ENCODE results near the gene RLF.
A peak's percentile ranks its signal among the peaks of the same experiment; 100 is the strongest.

The RLF gene

GRCh38 chr1:40257313-40257687 lies 96.1 kb downstream of the RLF start:
- Histone ChIP-seq H3K9me3 (ENCODE audit: control insufficient read depth, insufficient read depth, low read length) (no peaks in the 10 kb centered on the region), H3K27me3 (ENCODE audit: control insufficient read depth, insufficient read depth, low read length) (no peaks in the 10 kb centered on the region), H3K4me1 (ENCODE audit: control insufficient read depth, insufficient read depth, low read length) (no peaks in the 10 kb centered on the region), H3K27ac (ENCODE audit: low read length) (no peak overlapping the region), H3K36me3 (ENCODE audit: control insufficient read depth, insufficient read depth, low read length) (peaks cover 9% of the 10 kb centered on the region; the same call in 1 of the 2 replicates), H3K4me3 (ENCODE audit: low read length) (peak overlapping the region; percentile 73)
- WGBS (ENCODE audit: insufficient coverage, insufficient read length) = no CpG with 5 or more reads among the region's 16 CpGs
- peak; percentile 1 for DNase-seq (ENCODE audit: low read depth, low spot score)

GRCh38 chr1:40257688-40258444 lies 96.7 kb downstream of the RLF start, which contains the start of gene ZMPSTE24:
ZMPSTE24 (plus strand) TSS chr1:40258236; CDS start chr1:40258272, 36 bp downstream.
- no CpG with 5 or more reads among the region's 48 CpGs for WGBS (ENCODE audit: insufficient coverage, insufficient read length)

GRCh38 chr1:40258445-40258769 lies 97.2 kb downstream of the RLF start:
- Histone ChIP-seq H3K4me1 (ENCODE audit: control insufficient read depth, insufficient read depth, low read length) (no peaks in the 10 kb centered on the region), H3K27ac (ENCODE audit: low read length) (no peak overlapping the region), H3K4me3 (ENCODE audit: low read length) (peak overlapping the region; percentile 94), H3K27me3 (ENCODE audit: control insufficient read depth, insufficient read depth, low read length) (no peaks in the 10 kb centered on the region), H3K9me3 (ENCODE audit: control insufficient read depth, insufficient read depth, low read length) (no peaks in the 10 kb centered on the region), H3K36me3 (ENCODE audit: control insufficient read depth, insufficient read depth, low read length) (peaks cover 9% of the 10 kb centered on the region; the same call in 1 of the 2 replicates)
- peak; percentile 1 for DNase-seq (ENCODE audit: low read depth, low spot score)
- WGBS (ENCODE audit: insufficient coverage, insufficient read length) = no CpG with 5 or more reads among the region's 10 CpGs

More at GRCh38 chr1:40257688-40258444, 96.7 kb downstream of the RLF start, which contains the start of gene ZMPSTE24:
- no peaks in the 10 kb centered on the region for H3K4me1 ChIP-seq (ENCODE audit: control insufficient read depth, insufficient read depth, low read length)
- no peaks in the 10 kb centered on the region for H3K9me3 ChIP-seq (ENCODE audit: control insufficient read depth, insufficient read depth, low read length)
- peak; percentile 91 for DNase-seq (ENCODE audit: low read depth, low spot score)
- no peak within 1 kb of the TSS for H3K27ac ChIP-seq (ENCODE audit: low read length)
- H3K27me3 ChIP-seq (ENCODE audit: control insufficient read depth, insufficient read depth, low read length) = no peaks in the 10 kb centered on the region
- peak within 1 kb of the TSS; percentile 94 for H3K4me3 ChIP-seq (ENCODE audit: low read length)
- H3K36me3 ChIP-seq (ENCODE audit: control insufficient read depth, insufficient read depth, low read length) = peaks cover 9% of the 10 kb centered on the region; the same call in 1 of the 2 replicates

GRCh38 chr1:40264354-40264781 lies 103.2 kb downstream of the RLF start:
- no peaks in the 10 kb centered on the region for H3K4me1 ChIP-seq (ENCODE audit: control insufficient read depth, insufficient read depth, low read length)
- DNase-seq (ENCODE audit: low read depth, low spot score) = no peak
- no peaks in the 10 kb centered on the region for H3K9me3 ChIP-seq (ENCODE audit: control insufficient read depth, insufficient read depth, low read length)
- H3K4me3 ChIP-seq (ENCODE audit: low read length) = no peak overlapping the region
- H3K27ac ChIP-seq (ENCODE audit: low read length) = no peak overlapping the region
- peaks cover 9% of the 10 kb centered on the region; the same call in 1 of the 2 replicates for H3K36me3 ChIP-seq (ENCODE audit: control insufficient read depth, insufficient read depth, low read length)
- no CpG with 5 or more reads among the region's 3 CpGs for WGBS (ENCODE audit: insufficient coverage, insufficient read length)
- H3K27me3 ChIP-seq (ENCODE audit: control insufficient read depth, insufficient read depth, low read length) = no peaks in the 10 kb centered on the region

- Histone ChIP-seq H3K36me3 (ENCODE audit: control insufficient read depth, insufficient read depth, low read length) (peaks cover 7% of the 10 kb centered on the region; the same call in 1 of the 2 replicates), H3K27ac (ENCODE audit: low read length) (no peak overlapping the region)
These were observed 104.1 kb downstream of the RLF start for GRCh38 chr1:40265298-40265697.

GRCh38 chr1:40265919-40266318 lies 104.7 kb downstream of the RLF start:
- Histone ChIP-seq H3K36me3 (ENCODE audit: control insufficient read depth, insufficient read depth, low read length) (peaks cover 5% of the 10 kb centered on the region; the same call in 1 of the 2 replicates), H3K27ac (ENCODE audit: low read length) (no peak overlapping the region), H3K9me3 (ENCODE audit: control insufficient read depth, insufficient read depth, low read length) (no peaks in the 10 kb centered on the region), H3K4me1 (ENCODE audit: control insufficient read depth, insufficient read depth, low read length) (no peaks in the 10 kb centered on the region), H3K27me3 (ENCODE audit: control insufficient read depth, insufficient read depth, low read length) (no peaks in the 10 kb centered on the region), H3K4me3 (ENCODE audit: low read length) (no peak overlapping the region)
- DNase-seq (ENCODE audit: low read depth, low spot score) = no peak

More at GRCh38 chr1:40265298-40265697, 104.1 kb downstream of the RLF start:
- Histone ChIP-seq H3K4me1 (ENCODE audit: control insufficient read depth, insufficient read depth, low read length) (no peaks in the 10 kb centered on the region), H3K27me3 (ENCODE audit: control insufficient read depth, insufficient read depth, low read length) (no peaks in the 10 kb centered on the region), H3K9me3 (ENCODE audit: control insufficient read depth, insufficient read depth, low read length) (no peaks in the 10 kb centered on the region), H3K4me3 (ENCODE audit: low read length) (no peak overlapping the region)
- no peak for DNase-seq (ENCODE audit: low read depth, low spot score)

- H3K4me1 ChIP-seq (ENCODE audit: control insufficient read depth, insufficient read depth, low read length) = no peaks in the 10 kb centered on the region
- H3K4me3 ChIP-seq (ENCODE audit: low read length) = no peak overlapping the region
- WGBS (ENCODE audit: insufficient coverage, insufficient read length) = no CpG with 5 or more reads among the region's 6 CpGs
- H3K9me3 ChIP-seq (ENCODE audit: control insufficient read depth, insufficient read depth, low read length) = no peaks in the 10 kb centered on the region
- no peaks in the 10 kb centered on the region for H3K27me3 ChIP-seq (ENCODE audit: control insufficient read depth, insufficient read depth, low read length)
- no peak overlapping the region for H3K27ac ChIP-seq (ENCODE audit: low read length)
- H3K36me3 ChIP-seq (ENCODE audit: control insufficient read depth, insufficient read depth, low read length) = no peaks in the 10 kb centered on the region; the same call in 1 of the 2 replicates
- DNase-seq (ENCODE audit: low read depth, low spot score) = no peak
These were observed 105.8 kb downstream of the RLF start for GRCh38 chr1:40266786-40267535.

- Histone ChIP-seq H3K36me3 (ENCODE audit: control insufficient read depth, insufficient read depth, low read length) (no peaks in the 10 kb centered on the region; the same call in 1 of the 2 replicates), H3K27me3 (ENCODE audit: control insufficient read depth, insufficient read depth, low read length) (no peaks in the 10 kb centered on the region), H3K4me1 (ENCODE audit: control insufficient read depth, insufficient read depth, low read length) (no peaks in the 10 kb centered on the region), H3K9me3 (ENCODE audit: control insufficient read depth, insufficient read depth, low read length) (no peaks in the 10 kb centered on the region), H3K4me3 (ENCODE audit: low read length) (no peak overlapping the region), H3K27ac (ENCODE audit: low read length) (no peak overlapping the region)
- no CpG with 5 or more reads among the region's 2 CpGs for WGBS (ENCODE audit: insufficient coverage, insufficient read length)
- DNase-seq (ENCODE audit: low read depth, low spot score) = no peak
These were observed 106.6 kb downstream of the RLF start for GRCh38 chr1:40267767-40268187.

- Histone ChIP-seq H3K27me3 (ENCODE audit: control insufficient read depth, insufficient read depth, low read length) (no peaks in the 10 kb centered on the region), H3K4me3 (ENCODE audit: low read length) (no peak overlapping the region), H3K9me3 (ENCODE audit: control insufficient read depth, insufficient read depth, low read length) (no peaks in the 10 kb centered on the region), H3K27ac (ENCODE audit: low read length) (no peak overlapping the region), H3K4me1 (ENCODE audit: control insufficient read depth, insufficient read depth, low read length) (no peaks in the 10 kb centered on the region), H3K36me3 (ENCODE audit: control insufficient read depth, insufficient read depth, low read length) (no peaks in the 10 kb centered on the region; the same call in 1 of the 2 replicates)
- no peak for DNase-seq (ENCODE audit: low read depth, low spot score)
These were observed 107.0 kb downstream of the RLF start for GRCh38 chr1:40268211-40268610.

GRCh38 chr1:40270152-40270834 lies 109.1 kb downstream of the RLF start:
- H3K27me3 ChIP-seq (ENCODE audit: control insufficient read depth, insufficient read depth, low read length) = no peaks in the 10 kb centered on the region
- no peak for DNase-seq (ENCODE audit: low read depth, low spot score)
- no peaks in the 10 kb centered on the region for H3K9me3 ChIP-seq (ENCODE audit: control insufficient read depth, insufficient read depth, low read length)
- H3K4me1 ChIP-seq (ENCODE audit: control insufficient read depth, insufficient read depth, low read length) = no peaks in the 10 kb centered on the region
- WGBS (ENCODE audit: insufficient coverage, insufficient read length) = 100% methylated on average over 1 of the region's 3 CpGs
- H3K27ac ChIP-seq (ENCODE audit: low read length) = no peak overlapping the region
- peaks cover 3% of the 10 kb centered on the region; the same call in 1 of the 2 replicates for H3K36me3 ChIP-seq (ENCODE audit: control insufficient read depth, insufficient read depth, low read length)
- no peak overlapping the region for H3K4me3 ChIP-seq (ENCODE audit: low read length)

All from iPS DF 6.9 (cell line).